Measurements from ENCODE around the gene GMEB2.
"Not testable (repeated sequence)": the region's sequence is repeated elsewhere in the genome, so short reads cannot be mapped to it uniquely, and the experiment has no call there.

Gene GMEB2

DNA sequence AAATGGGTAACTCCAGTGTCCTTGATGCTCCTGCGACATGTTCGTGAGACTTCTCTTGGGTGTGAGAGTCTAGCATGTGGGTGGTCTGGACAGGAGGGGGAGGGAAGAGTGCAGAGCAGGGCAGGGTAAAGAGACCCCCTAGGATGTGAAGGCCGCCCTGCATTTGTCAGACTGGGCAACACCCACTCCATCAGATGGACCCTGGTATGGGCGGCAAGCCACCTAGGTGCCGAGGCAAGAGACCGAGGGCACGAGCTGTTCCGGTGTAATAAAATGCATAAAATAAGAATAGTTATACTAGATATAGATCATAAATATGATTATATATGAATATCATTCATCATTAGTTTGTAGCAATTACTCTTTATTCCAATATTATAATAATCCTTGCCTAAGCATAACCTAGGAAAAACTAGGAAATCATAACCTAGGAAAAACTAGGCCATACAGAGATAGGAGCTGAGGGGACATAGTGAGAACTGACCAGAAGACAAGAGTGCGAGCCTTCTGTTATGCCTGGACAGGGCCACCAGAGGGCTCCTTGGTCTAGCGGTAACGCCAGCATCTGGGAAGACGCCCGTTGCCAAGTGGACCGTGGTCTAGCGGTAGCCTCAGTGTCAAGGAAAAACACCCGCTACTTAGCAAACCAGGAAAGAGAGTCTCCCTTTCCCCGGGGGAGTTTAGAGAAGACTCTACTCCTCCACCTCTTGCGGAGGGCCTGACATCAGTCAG lies 12.9 kb downstream of the GMEB2 start:
- DNase-seq (ENCODE audit: low spot score): not testable (repeated sequence)

DNA sequence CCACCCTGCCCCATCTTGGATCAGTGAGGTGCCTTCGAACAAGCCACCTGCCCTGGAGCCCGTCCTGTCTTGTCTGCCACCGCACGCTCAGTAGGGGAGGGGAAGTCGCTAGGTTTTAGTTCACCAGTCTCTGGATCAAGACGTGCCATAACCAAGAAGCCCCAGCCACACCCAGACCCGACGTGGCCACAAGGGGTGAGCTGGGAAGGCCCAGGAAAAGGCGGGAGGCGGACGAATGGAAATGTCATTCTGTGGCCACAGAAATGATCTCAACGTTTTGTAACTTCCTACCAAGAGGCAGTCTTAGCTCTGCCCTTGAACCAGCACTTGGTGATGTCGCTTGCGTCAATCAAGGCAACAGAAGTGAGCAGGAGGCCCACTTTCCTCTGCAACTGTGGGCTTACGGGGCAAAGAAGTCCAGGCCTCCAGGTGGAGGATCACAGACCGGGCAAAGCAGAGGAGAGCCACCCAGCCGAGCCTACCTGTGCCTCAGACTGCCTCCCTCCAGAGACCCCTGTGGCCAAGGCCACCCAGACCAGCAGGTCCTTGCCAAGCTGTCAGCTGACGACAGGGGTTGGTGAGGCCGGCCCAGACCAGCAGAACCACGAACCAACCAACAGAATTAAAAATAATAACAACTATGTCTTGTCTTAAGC lies 14.5 kb downstream of the GMEB2 start:
- DNase-seq (ENCODE audit: low spot score): no peak

DNA sequence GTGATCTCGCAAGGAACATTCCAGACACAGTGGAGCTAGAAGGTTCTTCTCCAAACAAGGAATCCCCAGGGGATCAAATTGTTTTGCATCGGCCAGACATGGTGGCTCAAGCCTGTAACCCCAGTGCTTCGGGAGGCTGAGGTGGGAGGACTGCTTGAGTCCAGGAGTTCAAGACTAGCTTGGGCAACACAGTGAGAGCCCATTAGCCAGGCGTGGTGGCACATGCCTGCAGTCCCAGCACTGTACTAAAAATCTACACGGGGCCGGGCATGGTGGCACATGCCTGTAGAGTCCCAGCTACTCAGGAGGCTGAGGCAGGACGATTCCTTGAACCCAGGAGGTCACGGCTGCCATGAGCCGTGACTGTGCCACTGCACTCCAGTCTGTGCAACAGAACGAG lies 15.3 kb downstream of the GMEB2 start:
- no peak for DNase-seq (ENCODE audit: low spot score)

DNA sequence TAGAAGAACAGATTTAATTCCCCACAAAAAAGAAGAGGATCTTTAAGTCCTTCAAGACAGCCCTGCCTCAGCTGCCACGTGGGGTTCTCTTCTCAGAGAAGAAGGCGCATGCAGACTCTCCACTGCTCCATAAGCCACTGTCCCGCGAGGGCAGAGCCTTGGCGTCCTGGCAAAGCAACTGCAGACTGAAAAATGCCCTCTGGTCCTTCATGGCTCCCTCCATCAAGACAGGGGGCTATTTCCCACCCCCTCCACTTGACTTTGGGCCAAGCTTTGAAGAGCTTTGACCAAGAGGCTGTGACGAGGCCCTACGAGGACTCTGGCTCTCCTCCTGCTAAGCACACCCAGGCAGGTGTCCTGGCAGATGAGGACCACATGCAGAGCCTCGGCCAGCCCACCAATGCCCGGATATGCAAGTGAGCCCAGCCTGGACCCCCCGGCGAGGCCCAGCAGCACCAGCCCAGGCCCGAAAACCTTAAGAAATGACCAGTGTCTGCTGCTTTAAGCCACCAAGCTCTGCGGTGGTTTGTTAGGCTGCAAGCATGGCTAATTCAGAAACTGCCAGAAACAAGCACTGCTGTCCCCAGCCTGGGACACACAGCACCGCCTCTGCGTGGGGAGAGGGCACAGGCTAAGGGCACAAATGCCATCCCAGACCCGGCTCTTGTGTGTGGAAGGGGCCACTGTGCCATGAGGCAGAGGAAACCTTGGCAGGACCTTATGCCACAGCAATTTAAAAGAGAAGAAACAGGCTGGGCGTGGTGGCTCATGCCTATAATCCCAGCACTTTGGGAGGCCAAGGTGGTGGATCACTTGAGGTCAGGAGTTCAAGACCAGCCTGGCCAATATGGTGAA lies 16.1 kb downstream of the GMEB2 start:
- no peak for DNase-seq (ENCODE audit: low spot score)

DNA sequence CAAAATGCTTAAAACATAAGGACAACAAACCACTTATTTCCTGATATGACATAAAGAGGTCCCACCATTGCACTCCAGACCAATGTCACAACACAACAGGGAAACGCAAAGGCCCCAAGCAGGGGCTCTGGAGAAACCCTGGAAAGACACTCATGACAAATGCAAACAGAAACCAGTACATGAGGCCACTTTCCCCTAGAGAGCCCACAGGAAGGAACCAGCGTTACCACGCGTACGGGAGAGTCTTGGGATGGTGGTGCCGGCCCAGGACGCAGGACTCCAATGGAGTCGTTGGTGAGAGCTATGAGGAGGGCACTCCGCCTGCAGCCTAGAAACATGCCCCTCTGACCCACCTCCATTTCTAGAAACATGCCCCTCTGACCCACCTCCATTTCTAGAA lies 20.2 kb downstream of the GMEB2 start:
- no peak for DNase-seq (ENCODE audit: low spot score)

DNA sequence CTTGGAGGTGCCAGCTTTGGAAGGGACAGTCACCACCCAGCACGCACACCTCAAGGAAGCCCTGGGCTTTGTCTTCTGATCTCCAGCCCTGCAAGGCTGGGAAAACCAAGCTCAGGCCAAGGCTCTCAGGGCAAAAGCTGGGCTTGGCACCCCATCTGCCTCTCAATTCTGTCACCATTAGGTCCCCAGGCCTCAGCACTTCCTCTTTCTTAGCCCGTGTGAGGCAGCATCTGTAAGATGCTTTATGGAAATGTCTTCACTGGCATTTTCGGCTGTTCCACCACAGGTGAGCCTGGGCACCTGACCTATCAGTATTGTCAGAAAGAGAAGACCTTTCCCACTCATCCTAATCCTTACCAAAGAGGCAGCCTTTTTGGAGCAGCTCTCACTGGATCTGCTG lies 24.6 kb downstream of the GMEB2 start:
- no peak for DNase-seq (ENCODE audit: low spot score)

DNA sequence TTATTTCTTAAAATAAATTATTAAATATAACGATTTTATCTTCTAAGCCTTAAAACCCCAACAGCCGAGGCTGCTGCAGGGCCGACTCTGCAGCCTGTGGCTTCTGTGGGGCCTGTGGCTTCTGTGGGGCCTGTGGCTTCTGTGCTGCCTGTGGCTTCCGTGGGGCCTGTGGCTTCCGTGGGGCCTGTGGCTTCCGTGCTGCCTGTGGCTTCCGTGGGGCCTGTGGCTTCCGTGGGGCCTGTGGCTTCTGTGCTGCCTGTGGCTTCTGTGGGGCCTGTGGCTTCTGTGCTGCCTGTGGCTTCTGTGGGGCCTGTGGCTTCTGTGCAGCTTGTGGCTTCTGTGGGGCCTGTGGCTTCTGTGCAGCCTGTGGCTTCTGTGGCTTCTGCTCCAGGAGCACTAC lies 25.2 kb downstream of the GMEB2 start:
- not testable (repeated sequence) for DNase-seq (ENCODE audit: low spot score)

DNA sequence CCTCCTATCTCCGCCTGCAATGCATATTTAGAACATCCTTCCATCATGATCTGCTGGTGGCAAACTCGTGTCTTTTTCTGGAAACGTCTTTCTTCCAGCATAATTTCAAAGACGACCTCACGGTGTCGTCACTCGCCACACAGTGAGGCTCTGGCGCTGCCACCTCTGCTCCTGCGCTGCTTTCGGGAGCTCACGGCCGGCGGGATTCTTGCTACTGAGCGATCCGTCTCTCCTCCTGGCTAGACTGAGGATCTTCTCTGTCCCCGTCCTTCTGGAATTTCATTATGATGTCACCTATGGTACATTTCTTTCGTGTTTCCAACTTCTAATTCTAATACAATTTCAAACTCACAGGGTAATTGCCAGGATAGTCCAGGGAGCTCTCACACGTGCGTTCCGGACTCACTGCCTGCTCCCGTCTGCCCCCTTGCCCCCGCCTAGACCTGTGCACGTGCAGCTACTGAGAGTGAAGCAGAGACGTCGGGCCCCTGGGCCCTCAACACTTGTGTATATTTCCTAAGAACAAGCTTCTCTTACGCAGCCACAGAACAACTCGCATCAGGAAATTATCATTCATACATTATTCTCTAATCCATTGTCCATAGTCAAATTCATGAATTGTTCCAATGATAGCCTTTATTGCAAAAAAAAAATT lies 27.4 kb downstream of the GMEB2 start:
- DNase-seq (ENCODE audit: low spot score): no peak

DNA sequence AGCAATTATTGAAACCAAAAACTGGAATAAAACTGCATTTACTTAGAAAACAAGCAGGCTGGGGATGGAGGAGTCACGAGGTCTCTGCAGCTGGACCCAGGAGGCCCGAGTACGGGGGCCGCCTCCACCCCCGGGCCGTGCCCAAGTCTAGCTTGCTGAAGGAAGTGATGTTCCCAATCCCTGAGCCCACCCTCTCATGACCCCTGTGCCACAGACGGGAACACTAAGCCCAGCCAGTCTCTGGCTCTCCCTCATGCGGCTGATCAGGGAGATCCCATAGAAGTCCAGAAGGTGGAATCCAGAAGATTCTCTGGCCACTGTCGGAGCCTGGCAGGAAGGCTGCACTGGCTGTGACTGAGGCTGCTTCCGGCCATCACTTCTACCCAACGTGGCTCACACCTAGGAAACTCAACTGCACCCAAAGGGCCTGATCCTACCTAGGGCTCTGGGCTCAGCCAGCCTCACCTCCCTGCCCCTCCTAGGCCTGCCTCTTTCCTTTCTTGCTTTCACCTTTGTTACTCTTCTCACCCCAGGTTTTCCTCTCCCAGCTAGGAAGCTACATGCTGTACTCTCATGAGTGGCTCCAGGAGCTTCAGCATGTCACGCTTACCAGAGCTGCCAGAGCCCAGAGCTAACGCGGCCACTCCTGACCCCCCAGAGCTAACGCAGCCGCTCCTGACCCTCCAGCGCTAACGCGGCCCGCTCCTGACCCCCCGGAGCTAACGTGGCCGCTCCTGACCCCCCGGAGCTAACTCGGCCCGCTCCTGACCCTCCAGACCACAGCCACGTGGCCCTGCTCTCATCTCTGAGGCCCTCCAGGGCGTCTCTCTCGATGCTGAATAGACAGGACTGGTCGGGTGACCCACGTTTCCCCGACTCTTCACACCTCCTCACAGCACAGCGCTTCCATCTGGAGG lies 28.2 kb downstream of the GMEB2 start:
- DNase-seq (ENCODE audit: low spot score): no peak

DNA sequence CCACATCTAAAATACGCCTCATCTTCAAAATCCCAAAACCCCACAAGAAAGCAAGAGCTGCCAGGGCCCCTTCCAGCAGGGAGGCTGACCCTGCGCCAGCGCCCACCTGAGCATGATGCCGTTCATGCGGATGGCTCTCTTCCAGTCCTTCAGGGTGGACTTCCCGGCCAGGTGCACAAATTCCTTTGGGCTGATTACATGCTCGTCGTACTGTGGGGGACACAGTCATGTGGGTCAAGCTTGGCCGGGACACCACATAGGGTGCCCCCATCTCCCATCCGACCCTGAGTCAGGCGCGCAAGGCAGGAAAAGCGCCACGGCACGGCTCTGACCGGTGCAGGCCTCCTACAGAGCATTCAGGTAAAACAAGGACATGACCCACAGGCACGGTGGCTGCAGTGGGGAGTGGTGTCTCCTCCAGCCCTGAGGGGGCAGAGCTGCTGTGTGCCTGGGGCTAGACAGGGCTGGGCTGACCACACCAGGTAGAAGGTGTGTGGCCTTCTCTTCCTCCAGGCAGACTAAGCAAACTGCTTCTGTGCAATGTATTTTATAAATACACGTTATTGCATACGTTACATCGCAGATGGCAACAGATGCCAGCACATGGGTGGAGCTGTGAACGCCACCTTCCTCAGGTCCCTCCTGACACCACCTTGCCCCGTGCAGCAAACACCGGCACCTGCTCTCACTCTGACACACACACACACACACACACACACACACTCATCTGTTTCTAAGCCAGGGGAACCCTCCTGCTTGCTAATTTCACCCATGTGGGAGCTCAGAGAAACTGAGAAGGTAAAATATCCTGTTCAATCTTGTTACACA lies 29.0 kb downstream of the GMEB2 start:
- DNase-seq (ENCODE audit: low spot score): no peak

DNA sequence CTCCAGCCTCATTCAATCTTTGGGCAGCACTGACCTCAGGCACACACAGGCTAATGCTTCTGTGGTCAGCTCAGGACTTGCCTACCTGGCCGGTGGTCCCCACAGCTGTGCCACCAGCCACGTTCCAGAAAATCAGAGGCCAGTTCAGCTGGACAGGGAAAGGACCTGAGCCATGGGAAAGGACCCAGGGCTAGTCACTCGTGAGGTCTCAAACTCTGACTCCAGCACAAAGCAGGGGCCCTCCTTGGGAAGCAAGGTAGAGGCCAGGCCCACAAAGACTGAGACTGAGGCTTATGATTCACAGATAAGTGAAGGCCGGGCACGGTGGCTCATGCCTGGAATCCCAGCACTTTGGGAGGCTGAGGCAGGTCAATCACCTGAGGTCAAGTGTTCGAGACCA lies 30.5 kb downstream of the GMEB2 start:
- DNase-seq (ENCODE audit: low spot score): no peak

DNA sequence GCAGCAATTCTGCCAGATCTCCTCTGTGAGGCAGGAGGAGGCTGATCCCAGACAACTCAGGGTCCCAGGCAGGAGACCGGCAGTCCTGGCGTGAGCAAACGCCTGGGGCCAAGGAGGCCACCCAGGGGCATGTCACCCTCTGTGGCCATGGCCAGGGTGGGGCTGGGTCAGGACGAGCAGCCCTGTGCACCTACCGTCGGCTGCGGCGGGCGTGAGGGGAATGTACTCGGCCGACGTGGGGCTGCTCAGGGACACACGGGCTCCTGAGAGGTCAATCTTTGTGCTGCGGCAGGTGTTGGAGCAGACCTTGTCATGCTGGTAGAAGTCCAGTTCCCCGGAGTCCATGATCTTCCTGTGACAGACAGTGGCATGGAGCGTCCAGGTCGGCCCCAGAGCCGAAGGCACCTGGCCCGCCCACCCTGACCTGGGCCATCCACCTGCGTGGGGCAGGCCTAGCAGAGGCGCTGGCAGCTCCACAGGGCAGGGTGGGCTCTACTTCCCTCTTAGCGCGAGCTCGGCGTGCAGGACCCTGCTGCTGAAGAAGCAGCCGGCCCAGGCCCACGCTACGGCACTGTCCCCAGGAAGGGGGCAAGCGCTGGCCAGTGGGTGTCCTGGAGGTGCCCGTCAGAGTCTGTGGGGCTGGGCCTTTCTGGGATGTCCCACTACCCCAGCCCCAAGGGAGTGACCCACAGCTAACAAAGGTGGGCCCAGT lies 31.3 kb downstream of the GMEB2 start:
- DNase-seq (ENCODE audit: low spot score): no peak

DNA sequence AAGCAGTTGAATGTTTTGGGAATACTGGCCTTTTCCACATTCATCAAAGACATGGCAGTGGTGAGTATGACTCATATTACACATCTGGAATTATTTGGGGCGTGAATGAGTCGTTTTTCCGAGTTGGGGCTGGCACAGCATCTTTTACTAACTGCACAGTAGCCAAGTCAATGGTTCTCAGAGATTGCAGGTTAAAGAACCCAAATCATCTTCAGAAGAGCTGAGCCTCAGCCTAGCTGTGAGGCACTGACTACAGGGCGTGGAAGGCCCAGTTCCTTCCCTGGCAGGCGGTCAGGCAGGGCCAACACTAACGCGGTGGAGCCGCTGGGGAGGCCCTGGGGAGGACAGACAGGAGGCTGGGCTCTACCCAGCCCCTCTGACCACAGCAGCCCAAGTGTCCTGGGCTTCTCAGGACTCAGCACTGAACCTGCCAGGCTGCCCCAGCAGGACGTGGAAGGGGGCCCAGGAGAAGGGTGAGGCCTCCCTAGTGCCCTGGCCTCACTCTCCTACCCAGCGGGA lies 32.8 kb downstream of the GMEB2 start:
- DNase-seq (ENCODE audit: low spot score): peak; percentile 85

DNA sequence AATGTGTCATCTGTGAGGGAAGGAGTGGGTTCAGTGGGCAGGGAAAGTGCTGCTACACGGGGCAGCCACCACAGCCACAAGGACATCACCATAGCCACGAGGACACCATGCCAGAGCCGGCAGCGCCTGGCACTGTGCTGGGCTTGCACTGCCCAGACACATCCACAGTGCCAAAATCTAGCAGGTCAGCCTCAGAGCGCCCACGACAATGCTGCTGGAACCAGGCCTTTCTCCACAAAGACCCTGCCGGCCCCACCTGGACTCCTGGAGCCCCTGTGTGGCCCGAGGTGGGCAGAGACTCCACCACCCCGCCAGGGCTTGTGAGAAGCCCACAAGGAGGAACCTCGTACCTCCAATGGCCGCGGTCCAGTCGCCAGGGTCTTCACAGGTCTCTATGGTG lies 34.2 kb downstream of the GMEB2 start:
- no peak for DNase-seq (ENCODE audit: low spot score)

DNA sequence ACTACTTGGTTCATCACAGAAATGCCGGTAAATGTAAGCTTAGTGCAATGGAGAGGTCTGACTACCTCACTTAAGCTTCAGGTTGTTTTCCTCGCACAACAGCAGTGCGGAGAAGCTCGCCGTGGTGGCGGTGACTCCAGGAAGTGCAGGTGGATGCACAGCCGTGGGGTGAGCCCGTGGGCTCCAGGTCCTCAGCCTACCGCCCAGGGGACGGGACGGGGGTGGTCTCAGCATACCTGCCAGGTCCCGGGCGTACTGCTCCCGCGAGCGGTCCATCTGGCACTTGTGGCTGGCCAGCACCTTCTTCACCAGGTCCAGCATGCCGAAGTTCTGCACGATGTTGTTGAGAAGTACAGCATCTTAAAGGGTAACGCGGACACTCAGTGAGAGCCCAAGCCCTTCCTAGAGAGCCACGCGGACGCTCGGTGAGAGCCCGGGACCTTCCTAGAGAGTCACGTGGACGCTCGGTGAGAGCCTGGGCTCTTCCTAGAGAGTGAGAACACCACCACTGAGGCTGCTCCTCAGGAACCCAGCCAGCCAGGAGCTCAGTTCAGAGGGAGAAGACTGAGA lies 35.0 kb downstream of the GMEB2 start:
- no peak for DNase-seq (ENCODE audit: low spot score)

DNA sequence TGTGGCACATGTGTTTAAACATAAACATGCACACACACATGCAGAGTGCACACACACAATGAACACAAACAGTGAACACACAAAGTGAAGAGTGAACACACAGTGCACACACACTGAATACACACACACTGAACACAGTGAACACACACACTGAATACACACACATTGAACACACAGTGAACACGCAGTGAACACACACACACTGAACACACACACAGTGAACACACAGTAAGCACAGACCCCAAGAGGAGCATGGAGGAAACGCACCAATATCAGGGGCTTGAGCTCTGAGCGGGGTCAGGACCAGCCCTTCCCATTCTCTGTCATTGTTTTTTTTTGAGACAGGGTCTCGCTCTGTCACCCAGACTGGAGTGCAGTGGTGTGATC lies 35.8 kb downstream of the GMEB2 start:
- no peak for DNase-seq (ENCODE audit: low spot score)

DNA sequence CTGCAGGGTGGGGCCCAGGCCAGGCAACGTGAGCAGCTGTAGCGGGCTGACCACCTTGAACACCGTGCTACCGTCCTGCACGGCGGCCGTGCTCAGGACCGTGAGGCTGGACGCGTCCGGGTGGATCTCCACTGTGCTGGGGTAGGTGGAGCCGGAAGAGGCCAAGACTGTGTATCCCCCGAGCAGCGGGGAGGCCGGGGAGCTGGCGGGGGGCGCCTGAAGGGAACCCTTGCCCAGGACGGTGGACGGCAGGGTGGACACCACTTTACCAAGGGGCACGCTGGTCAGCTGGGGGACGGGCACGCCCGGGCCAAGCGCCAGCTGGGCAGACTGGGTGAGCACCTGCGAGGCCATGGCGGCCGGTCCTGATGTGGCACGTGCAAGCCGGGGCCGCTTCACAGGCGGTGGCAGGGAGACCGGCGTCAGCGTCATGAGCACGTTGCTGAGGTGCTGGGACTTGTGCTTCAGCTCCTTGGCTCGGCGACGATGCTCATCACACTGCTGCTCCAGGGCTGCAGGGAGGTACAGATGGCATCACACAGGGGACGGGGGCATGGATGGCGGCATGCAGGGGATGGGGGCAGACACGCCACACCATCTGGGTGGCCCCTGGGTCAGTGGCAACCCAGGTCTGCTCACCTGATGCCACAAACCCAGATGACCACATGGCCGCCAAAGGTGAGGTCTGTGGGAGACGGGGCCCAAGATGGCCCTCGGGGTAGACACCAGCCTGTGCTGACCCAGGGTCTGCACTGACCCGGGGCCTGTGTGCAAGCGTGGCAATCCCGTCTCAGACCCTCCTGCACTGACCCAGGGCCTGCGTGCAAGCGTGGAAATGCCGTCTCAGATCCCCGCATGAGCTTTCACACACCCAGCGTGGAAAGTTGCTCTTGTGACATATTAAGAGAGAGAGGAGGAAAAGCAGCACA lies 36.4 kb downstream of the GMEB2 start:
- no peak for DNase-seq (ENCODE audit: low spot score)
